GM21529 (cell line): ENCODE data around the gene PPP2R3C.
"Not testable (repeated sequence)": the region's sequence is repeated elsewhere in the genome, so short reads cannot be mapped to it uniquely, and the experiment has no call there.

ENCODE experiments used
- ATAC-seq: cut with Tn5 transposase; IDR thresholded peaks from one replicate; pipeline ENCODE4 v1.9.1; 2021; ENCODE audit not compliant: unreplicated experiment

Gene PPP2R3C

GRCh38 chr14:35133542-35134328 is 11.9 kb upstream of the PPP2R3C start:
- no peak for ATAC-seq

GRCh38 chr14:35124127-35124526 is 2.3 kb upstream of the PPP2R3C start:
- no peak for ATAC-seq

GRCh38 chr14:35123388-35123703 is 1.6 kb upstream of the PPP2R3C start:
- no peak for ATAC-seq

GRCh38 chr14:35122696-35123387 is 1.1 kb upstream of the PPP2R3C start:
- peak; percentile 0 for ATAC-seq

- peak; percentile 0 for ATAC-seq
Measured at GRCh38 chr14:35121026-35121886, 534 bp downstream of the PPP2R3C start.

GRCh38 chr14:35117112-35117511 is 4.7 kb downstream of the PPP2R3C start:
- no peak for ATAC-seq

GRCh38 chr14:35116242-35116641 is 5.5 kb downstream of the PPP2R3C start:
- no peak for ATAC-seq

- ATAC-seq, result no peak
Measured at GRCh38 chr14:35114036-35114435, 7.8 kb downstream of the PPP2R3C start.

- ATAC-seq, result no peak
Measured at GRCh38 chr14:35113308-35113950, 8.4 kb downstream of the PPP2R3C start.

- no peak for ATAC-seq
Measured at GRCh38 chr14:35112641-35113040, 9.1 kb downstream of the PPP2R3C start.

- ATAC-seq, result no peak
Measured at GRCh38 chr14:35107866-35108265, 13.9 kb downstream of the PPP2R3C start.

GRCh38 chr14:35094645-35095044 is 27.1 kb downstream of the PPP2R3C start:
- not testable (repeated sequence) for ATAC-seq

- ATAC-seq, result no peak
Measured at GRCh38 chr14:35088514-35088913, 33.3 kb downstream of the PPP2R3C start.

GRCh38 chr14:35085441-35085840 is 36.3 kb downstream of the PPP2R3C start:
- ATAC-seq, result no peak

- no peak for ATAC-seq
Measured at GRCh38 chr14:35083530-35084150, 38.1 kb downstream of the PPP2R3C start.

GRCh38 chr14:35079742-35080141 is 42.0 kb downstream of the PPP2R3C start:
- ATAC-seq, result no peak

GRCh38 chr14:35078082-35078481 is 43.7 kb downstream of the PPP2R3C start:
- no peak for ATAC-seq

- no peak for ATAC-seq
Measured at GRCh38 chr14:35073486-35073885, 48.3 kb downstream of the PPP2R3C start.

GRCh38 chr14:35072226-35072625 is 49.6 kb downstream of the PPP2R3C start:
- ATAC-seq, result no peak

- no peak for ATAC-seq
Measured at GRCh38 chr14:35068238-35069012, 53.4 kb downstream of the PPP2R3C start.
